Measurements from ENCODE around the gene SLC12A7. TPM values are rescaled to one million over a fixed set of nuclear protein-coding genes. Genes with fewer than 3 reads are reported as not detected.

SLC12A7 gene
- total RNA-seq, 1 donor from 2014 or later: 24.5 TPM

DNA sequence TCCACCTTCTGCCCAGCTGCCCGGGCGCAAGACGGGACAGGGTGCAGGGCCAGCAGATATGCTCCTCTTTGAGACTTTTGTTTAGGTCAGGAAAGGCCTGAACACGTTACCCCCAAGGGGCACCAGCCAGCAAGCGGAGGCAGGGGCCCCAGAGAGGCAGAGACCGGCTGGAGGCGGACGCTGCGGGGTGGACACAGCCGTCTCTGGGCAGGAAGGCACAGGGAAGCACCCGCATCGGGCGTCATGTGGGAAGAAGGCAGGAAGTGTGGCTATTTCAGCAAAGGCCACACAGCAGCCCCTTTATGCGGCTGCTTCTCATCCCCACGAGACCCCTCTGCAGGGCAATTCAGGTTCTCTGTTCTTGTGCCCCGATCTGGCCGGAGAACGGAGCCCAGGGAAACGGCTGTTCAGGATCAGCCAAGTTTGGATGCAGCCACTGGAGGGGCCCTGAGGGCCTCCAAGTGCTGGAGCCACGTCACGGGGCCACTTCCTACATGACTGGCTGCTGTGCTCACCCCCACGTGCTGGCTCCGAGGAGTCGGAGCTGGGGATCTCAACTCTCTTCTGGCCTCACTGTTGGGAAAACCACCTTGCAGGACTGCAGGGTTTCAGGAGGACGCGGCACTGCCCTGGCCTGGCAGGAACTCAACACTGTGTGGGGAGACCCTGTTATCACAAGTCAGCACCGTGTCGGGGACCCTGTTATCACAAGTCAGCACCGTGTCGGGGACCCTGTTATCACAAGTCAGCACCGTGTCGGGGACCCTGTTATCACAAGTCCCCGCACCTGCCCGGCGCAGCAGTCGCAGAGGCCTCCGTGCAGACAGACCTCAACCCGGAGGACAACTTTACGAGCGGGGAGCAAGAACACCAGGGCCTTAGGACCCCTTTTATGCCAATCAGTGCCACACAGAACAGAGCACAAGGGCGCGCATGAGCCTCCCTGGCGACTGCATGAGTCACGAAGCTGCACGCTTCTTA lies 44.4 kb downstream of the SLC12A7 start:
- H3K4me1 Mint-ChIP-seq (ENCODE audit: unreplicated experiment): peaks cover 2% of the 10 kb centered on the region
- peaks cover 6% of the 10 kb centered on the region for H3K36me3 Mint-ChIP-seq (ENCODE audit: low read depth, unreplicated experiment)
- H3K4me3 Mint-ChIP-seq (ENCODE audit: unreplicated experiment): no peak overlapping the region
- TF ChIP-seq CTCF (IDR thresholded peaks at IDR 0.05; ENCODE audit: unreplicated experiment): no peak
- no peak for DNase-seq (ENCODE audit: low spot score)
- peaks cover 2% of the 10 kb centered on the region for H3K27me3 Mint-ChIP-seq (ENCODE audit: unreplicated experiment)
- H3K27ac Mint-ChIP-seq (ENCODE audit: unreplicated experiment): no peak overlapping the region
- H3K9me3 Mint-ChIP-seq (ENCODE audit: unreplicated experiment): no peaks in the 10 kb centered on the region

- Mint-ChIP-seq H3K27me3 (ENCODE audit: unreplicated experiment) (peaks cover 2% of the 10 kb centered on the region), H3K4me3 (ENCODE audit: unreplicated experiment) (no peak overlapping the region), H3K4me1 (ENCODE audit: unreplicated experiment) (peaks cover 2% of the 10 kb centered on the region), H3K27ac (ENCODE audit: unreplicated experiment) (no peak overlapping the region), H3K36me3 (ENCODE audit: low read depth, unreplicated experiment) (peaks cover 6% of the 10 kb centered on the region), H3K9me3 (ENCODE audit: unreplicated experiment) (no peaks in the 10 kb centered on the region)
- DNase-seq (ENCODE audit: low spot score): no peak
- no peak for TF ChIP-seq CTCF (IDR thresholded peaks at IDR 0.05; ENCODE audit: unreplicated experiment)
Observed at GRCh38 chr5:1066676-1067075, 45.2 kb downstream of the SLC12A7 start.

GRCh38 chr5:1065891-1066650 lies 45.8 kb downstream of the SLC12A7 start:
- TF ChIP-seq CTCF (IDR thresholded peaks at IDR 0.05; ENCODE audit: unreplicated experiment): no peak
- Mint-ChIP-seq H3K27me3 (ENCODE audit: unreplicated experiment) (peaks cover 4% of the 10 kb centered on the region), H3K36me3 (ENCODE audit: low read depth, unreplicated experiment) (peaks cover 6% of the 10 kb centered on the region), H3K9me3 (ENCODE audit: unreplicated experiment) (no peaks in the 10 kb centered on the region), H3K27ac (ENCODE audit: unreplicated experiment) (peak overlapping the region; percentile 70), H3K4me3 (ENCODE audit: unreplicated experiment) (no peak overlapping the region), H3K4me1 (ENCODE audit: unreplicated experiment) (peaks cover 2% of the 10 kb centered on the region)
- DNase-seq (ENCODE audit: low spot score): no peak

GRCh38 chr5:1065143-1065750 lies 46.6 kb downstream of the SLC12A7 start:
- no peak overlapping the region for H3K4me3 Mint-ChIP-seq (ENCODE audit: unreplicated experiment)
- no peak for DNase-seq (ENCODE audit: low spot score)
- H3K27me3 Mint-ChIP-seq (ENCODE audit: unreplicated experiment): peaks cover 4% of the 10 kb centered on the region
- TF ChIP-seq CTCF (IDR thresholded peaks at IDR 0.05; ENCODE audit: unreplicated experiment): no peak
- peaks cover 6% of the 10 kb centered on the region for H3K36me3 Mint-ChIP-seq (ENCODE audit: low read depth, unreplicated experiment)
- peaks cover 2% of the 10 kb centered on the region for H3K4me1 Mint-ChIP-seq (ENCODE audit: unreplicated experiment)
- no peaks in the 10 kb centered on the region for H3K9me3 Mint-ChIP-seq (ENCODE audit: unreplicated experiment)
- H3K27ac Mint-ChIP-seq (ENCODE audit: unreplicated experiment): no peak overlapping the region
